PC-9 (cell line): ENCODE results near the gene CDC42BPA.
"Not testable (repeated sequence)": the region's sequence is repeated elsewhere in the genome, so short reads cannot be mapped to it uniquely, and the experiment has no call there.

Experiments used
- CTCF ChIP-seq: fragments of 200-600 bp; sonication (generic); conservative IDR thresholded peaks from 2 replicates; pipeline ENCODE4 v1.6.1; 2017; ENCODE audit warnings: mixed run types, antibody characterized with exemption, mild to moderate bottlenecking, moderate library complexity
- EZH2 ChIP-seq: fragments of 200-600 bp; sonication (generic); IDR thresholded peaks from 2 replicates; pipeline ENCODE4 v1.8.0; 2017; ENCODE audit warnings: antibody characterized with exemption, low read depth

GRCh38 chr1:227231128-227231527, 87.2 kb downstream of the CDC42BPA start:
- TF ChIP-seq CTCF, EZH2: not testable (repeated sequence)
